ENCODE data around the gene RSU1.

The RSU1 gene

GRCh38 chr10:16656895-16657294, 160.3 kb downstream of the RSU1 start:
- DNase-seq: no peak

- no peak for DNase-seq
Measured at GRCh38 chr10:16653224-16653623, 164.0 kb downstream of the RSU1 start.

- no peak for DNase-seq
Measured at GRCh38 chr10:16652154-16652553, 165.1 kb downstream of the RSU1 start.

GRCh38 chr10:16649757-16650156, 167.5 kb downstream of the RSU1 start:
- DNase-seq: no peak

GRCh38 chr10:16648366-16648765, 168.9 kb downstream of the RSU1 start:
- no peak for DNase-seq

- DNase-seq: no peak
Measured at GRCh38 chr10:16646181-16647059, 170.8 kb downstream of the RSU1 start.

GRCh38 chr10:16644146-16644545, 173.1 kb downstream of the RSU1 start:
- no peak for DNase-seq

GRCh38 chr10:16643502-16643901, 173.7 kb downstream of the RSU1 start:
- no peak for DNase-seq

GRCh38 chr10:16640153-16640552, 177.1 kb downstream of the RSU1 start:
- DNase-seq: no peak

GRCh38 chr10:16639471-16639870, 177.8 kb downstream of the RSU1 start:
- no peak for DNase-seq

GRCh38 chr10:16632996-16633395, 184.2 kb downstream of the RSU1 start:
- DNase-seq: no peak

GRCh38 chr10:16626697-16627096, 190.5 kb downstream of the RSU1 start:
- DNase-seq: no peak

- no peak for DNase-seq
Measured at GRCh38 chr10:16612981-16613355, 204.3 kb downstream of the RSU1 start.

GRCh38 chr10:16612115-16612980, 204.9 kb downstream of the RSU1 start:
- DNase-seq: no peak

- DNase-seq: no peak
Measured at GRCh38 chr10:16611037-16611436, 206.2 kb downstream of the RSU1 start.

GRCh38 chr10:16609211-16609610, 208.0 kb downstream of the RSU1 start:
- DNase-seq: no peak

- no peak for DNase-seq
Measured at GRCh38 chr10:16606923-16607322, 210.3 kb downstream of the RSU1 start.

GRCh38 chr10:16606421-16606820, 210.8 kb downstream of the RSU1 start:
- no peak for DNase-seq

- no peak for DNase-seq
Measured at GRCh38 chr10:16603308-16603707, 213.9 kb downstream of the RSU1 start.

- DNase-seq: no peak
Measured at GRCh38 chr10:16602104-16602775, 215.0 kb downstream of the RSU1 start.

- no peak for DNase-seq
Measured at GRCh38 chr10:16599662-16600061, 217.6 kb downstream of the RSU1 start.

GRCh38 chr10:16597656-16598055, 219.6 kb downstream of the RSU1 start:
- DNase-seq: no peak

GRCh38 chr10:16592378-16592777, 224.8 kb downstream of the RSU1 start:
- no peak for DNase-seq
